HepG2 (cell line): ENCODE data around the gene OR4X1. TPM values are rescaled to one million over a fixed set of nuclear protein-coding genes. Genes with fewer than 3 reads are reported as not detected.
A peak's percentile ranks its signal among the peaks of the same experiment; 100 is the strongest.
"Not testable (repeated sequence)": the region's sequence is repeated elsewhere in the genome, so short reads cannot be mapped to it uniquely, and the experiment has no call there.

Experiments
- ATAC-seq: fragments of 200-7000 bp; cut with Tn5 transposase; 3 replicates; pipeline ENCODE4 v1.9.1; 2020; ENCODE audit warnings: mild to moderate bottlenecking, moderate library complexity
- BruUV-seq: library from RNA; stranded (reverse); fragments of 400-500 nt; replicated peaks from 2 replicates; lab custom pipeline; 2021; lab: Mats Ljungman, UMichigan
- CTCF ChIA-PET: fragments of 300-600 bp; formaldehyde crosslinking; extraction: SDS; loops from one replicate; lab custom pipeline; 2021; ENCODE audit warnings: low total read pairs, inconsistent platforms, low intra/inter-chr PET ratio; lab: Yijun Ruan, JAX
- POLR2A ChIA-PET: fragments of 350-600 bp; sonication (Branson Sonifier 250); formaldehyde crosslinking; loops from one replicate; lab custom pipeline; 2020; ENCODE audit warnings: antibody characterized with exemption, inconsistent platforms; lab: Yijun Ruan, JAX
- DNase-seq: peaks from one replicate; pipeline ENCODE4 v3.0.0-alpha.2; 2015; ENCODE audit warnings: low spot score
- FAIRE-seq: peaks from 3 replicates; lab custom pipeline; 2011; peaks lifted over from hg19 to GRCh38; lab: Jason Lieb, UNC
- H2AFZ ChIP-seq: one replicate; pipeline ENCODE4 v1.6.1; 2011; ENCODE audit warnings: low read length, inconsistent platforms
- H3K27ac ChIP-seq: fragments of 300-600 bp; 3 replicates; pipeline ENCODE4 v1.8.0; 2011; ENCODE audit warnings: mixed run types, mild to moderate bottlenecking, mixed read lengths, low read length, inconsistent platforms; ENCODE audit not compliant: insufficient read depth; ENCODE audit errors: extremely low read length
- H3K27me3 ChIP-seq, 2 experiments: fragments of 200-600 bp in 1 of 2; 2 replicates in 1 of 2; 3 replicates in 1 of 2; pipeline versions ENCODE4 v1.6.0 to v1.8.0; 2011; ENCODE audit warnings: low read length in 2 of 2, mild to moderate bottlenecking in 2 of 2, moderate library complexity in 2 of 2, inconsistent platforms in 1 of 2; ENCODE audit not compliant: insufficient read depth in 2 of 2, control insufficient read depth in 1 of 2
- H3K36me3 ChIP-seq, 2 experiments: fragments of 200-600 bp in 1 of 2; replicated peaks in 1 of 2; 2 replicates in 1 of 2; 3 replicates in 1 of 2; pipeline versions ENCODE4 v1.5.1 to v1.8.0; 2011; ENCODE audit warnings: low read length in 2 of 2, inconsistent platforms in 1 of 2; ENCODE audit not compliant: insufficient read depth in 2 of 2, control insufficient read depth in 1 of 2
- H3K4me1 ChIP-seq: 2 replicates; pipeline ENCODE4 v1.5.1; 2012; ENCODE audit warnings: low read length, inconsistent platforms; ENCODE audit not compliant: insufficient read depth
- H3K4me2 ChIP-seq: 2 replicates; pipeline ENCODE4 v1.6.0; 2011; ENCODE audit warnings: low read depth, low read length, inconsistent platforms
- H3K4me3 ChIP-seq, 3 experiments: fragments of 200-600 bp in 1 of 3; sonication (generic), shearing (Covaris generic) in 1 of 3; replicated peaks in 1 of 3; 2 replicates each; pipeline ENCODE4 v1.5.1; 2011 to 2016; ENCODE audit warnings: low read length in 3 of 3, inconsistent platforms in 2 of 3, low read depth in 2 of 3, mild to moderate bottlenecking in 2 of 3, control low read depth in 1 of 3, mixed read lengths in 1 of 3; ENCODE audit not compliant: insufficient read depth in 1 of 3
- H3K79me2 ChIP-seq: one replicate; pipeline ENCODE4 v1.6.1; 2011; ENCODE audit warnings: low read length, inconsistent platforms; ENCODE audit not compliant: insufficient read depth
- H3K9ac ChIP-seq: 2 replicates; pipeline ENCODE4 v1.6.0; 2011; ENCODE audit warnings: mild to moderate bottlenecking, low read depth, low read length, inconsistent platforms; ENCODE audit not compliant: insufficient read depth
- H3K9me3 ChIP-seq: 2 replicates; pipeline ENCODE4 v1.5.1; 2012; ENCODE audit warnings: mild to moderate bottlenecking, low read length
- H4K20me1 ChIP-seq: 2 replicates; pipeline ENCODE4 v1.6.0; 2011; ENCODE audit warnings: inconsistent platforms, mild to moderate bottlenecking, low read length, moderate library complexity; ENCODE audit not compliant: insufficient read depth
- FOXP1 ChIP-seq, 2 experiments: fragments of 450-650 bp in 1 of 2; IDR thresholded peaks; 2 replicates each; pipeline ENCODE4 v1.6.1; 2017 to 2018; ENCODE audit warnings: antibody characterized with exemption in 1 of 2
- RAD21 ChIP-seq: fragments of 450-650 bp; formaldehyde crosslinking; IDR thresholded peaks from 2 replicates; pipeline ENCODE4 v1.5.0; 2020; ENCODE audit warnings: mild to moderate bottlenecking
- SMC3 ChIP-seq: IDR thresholded peaks from 2 replicates; pipeline ENCODE4 v1.6.1; 2011; ENCODE audit warnings: low read length, improper control_type of control experiment
- TCF7L2 ChIP-seq: IDR thresholded peaks from 2 replicates; pipeline ENCODE4 v1.6.1; 2011; ENCODE audit warnings: mild to moderate bottlenecking, low read depth, low read length, moderate library complexity
- ZNF260 ChIP-seq: sonication (generic); formaldehyde crosslinking; IDR thresholded peaks from 2 replicates; pipeline ENCODE4 v1.4.0; 2020; ENCODE audit warnings: missing genetic modification reagents, low read depth, mild to moderate bottlenecking, borderline replicate concordance
- ZNF652 ChIP-seq: IDR thresholded peaks from 2 replicates; pipeline ENCODE4 v1.6.1; 2016; ENCODE audit warnings: low read depth, borderline replicate concordance
- WGBS: methylation state at CpG from one replicate; pipeline ENCODE4 v1.1.6; 2017; ENCODE audit warnings: low lambda C conversion rate; 5-methylcytosine and 5-hydroxymethylcytosine counted together
- in situ Hi-C: cut with HindIII; loops from 2 replicates; pipeline ENCODE4 v1.10.0; 2017; ENCODE audit warnings: low pct_unique_long_range_greater_than_20kb; ENCODE audit not compliant: extremely low pct_ligation_motif_present
- intact Hi-C: fragments of 100-400 bp; cut with micrococcal nuclease; formaldehyde crosslinking; loops from one replicate; pipeline ENCODE4 v1.10.0; 2022; ENCODE audit not compliant: unreplicated experiment
- polyA plus RNA-seq, 8 experiments: library from polyadenylated mRNA; depleted of rRNA in 3 of 8; stranded (reverse) in 7 of 8; unstranded in 1 of 8; fragments of >200 nt; fragmentation: Illumina TruSeq in 4 of 8; extraction: Trizol in 4 of 8; gene quantifications; 2 replicates each; pipeline versions ENCODE4 v1.2.1 to v1.2.3, GENCODE V29; 2011 to 2016; ENCODE audit warnings: low read depth in 4 of 8, missing spikeins in 1 of 8, mixed read lengths in 1 of 8; ENCODE audit not compliant: insufficient read depth in 1 of 8
- total RNA-seq, 5 experiments: library from RNA; depleted of rRNA; stranded (reverse); fragments of >200 nt; fragmentation: Illumina TruSeq; extraction: Trizol; gene quantifications; 2 replicates each; pipeline ENCODE4 v1.2.3, GENCODE V29; 2016; ENCODE audit warnings: low read depth in 1 of 5

The OR4X1 gene
- total and polyA plus RNA-seq, 2 of the 13 experiments (the other 11 are each of a cell fraction or from before 2014, with no cell fraction given) = not detected

DNA sequence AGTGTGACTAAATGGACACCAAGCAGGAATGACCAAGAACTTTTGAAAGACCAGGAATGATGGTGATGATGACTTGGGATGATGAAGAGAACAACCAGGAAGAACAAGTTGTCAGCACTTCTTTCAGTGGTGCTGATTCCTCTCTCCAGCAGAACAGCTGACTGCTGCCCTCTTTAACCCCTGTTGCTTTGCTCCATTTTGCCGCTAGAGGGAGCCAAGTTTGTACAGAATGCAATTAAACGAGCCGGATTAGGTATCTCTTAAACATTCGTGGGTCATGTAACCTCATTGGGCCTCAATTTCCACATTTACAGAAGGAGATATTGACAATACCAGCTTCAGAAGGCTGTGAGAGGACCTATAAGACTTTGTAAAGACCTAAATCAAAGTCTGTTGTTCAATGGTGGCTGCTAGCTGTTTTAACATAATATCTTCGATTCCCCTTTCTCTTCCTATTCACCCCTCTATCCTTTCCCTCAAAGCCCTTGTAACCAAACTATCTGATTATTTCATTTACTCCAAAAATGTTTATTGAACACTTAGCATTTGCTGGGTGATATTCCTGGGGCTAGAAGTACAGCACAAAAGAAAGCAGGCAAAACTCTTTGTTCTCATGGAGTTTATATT is 44.2 kb downstream of the OR4X1 start (continued):
- no peak for TF ChIP-seq ZNF260 (CRISPR knock-in tag)
- peak; percentile 42; the same call in 1 of the 2 replicates for TF ChIP-seq ZNF652 (CRISPR knock-in tag)
- no peak for TF ChIP-seq FOXP1 (IDR thresholded peaks at IDR 0.05)
- TF ChIP-seq FOXP1 (CRISPR knock-in tag; IDR thresholded peaks at IDR 0.05) = no peak
- peak; percentile 61; the same call in 1 of the 2 replicates for TF ChIP-seq SMC3
- no peak for TF ChIP-seq TCF7L2
- TF ChIP-seq RAD21 (CRISPR knock-in tag) = peak; percentile 42; the same call in 1 of the 2 replicates

DNA sequence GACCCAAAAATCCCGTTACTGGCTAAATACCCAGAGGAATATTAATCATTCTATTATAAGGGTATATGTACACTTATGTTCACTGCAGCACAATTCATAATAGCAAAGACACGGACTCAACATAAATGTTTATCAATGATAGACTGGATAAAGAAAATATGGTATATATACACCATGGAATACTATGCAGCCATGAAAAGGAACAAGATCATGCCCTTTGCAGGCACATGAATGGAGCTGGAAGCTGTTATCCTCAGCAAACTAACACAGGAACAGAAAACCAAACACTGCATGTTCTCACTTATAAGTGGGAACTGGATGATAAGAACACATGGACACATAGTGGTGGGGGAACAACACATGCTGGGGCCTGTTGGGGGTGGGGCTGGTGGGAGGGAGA is 49.9 kb downstream of the OR4X1 start:
- in situ Hi-C loops, H3K36me3 ChIP-seq, ATAC-seq, H3K4me1 ChIP-seq, H3K27ac ChIP-seq, POLR2A ChIA-PET, H3K79me2 ChIP-seq, H2AFZ ChIP-seq, H3K4me3 ChIP-seq, FAIRE-seq, BruUV-seq, H3K4me2 ChIP-seq, H3K9ac ChIP-seq, DNase-seq, H3K27me3 ChIP-seq, intact Hi-C loops, H4K20me1 ChIP-seq, CTCF ChIA-PET, H3K9me3 ChIP-seq: not testable (repeated sequence)
- WGBS = 3% methylated on average over 2 of the region's 2 CpGs

Other genes starting within 250 kb of the OR4X1 start
- not detected in 2 replicates for gene OR4B1, start 47.1 kb upstream of the OR4X1 start, total RNA-seq (2016; rRNA removed; fragmentation: Illumina TruSeq; extraction: Trizol)
- gene OR4B1, start 47.1 kb upstream of the OR4X1 start, polyA plus RNA-seq (2011; rRNA removed) = not detected in 2 replicates
- not detected in 2 replicates for gene OR4X2, start 18.8 kb upstream of the OR4X1 start, total RNA-seq (2016; rRNA removed; fragmentation: Illumina TruSeq; extraction: Trizol)
- not detected in 2 replicates for gene OR4X2, start 18.8 kb upstream of the OR4X1 start, polyA plus RNA-seq (2011; rRNA removed)
- not detected in 2 replicates for gene OR4S1, start 42.4 kb downstream of the OR4X1 start, total RNA-seq (2016; rRNA removed; fragmentation: Illumina TruSeq; extraction: Trizol)
- not detected in 2 replicates for gene OR4S1, start 42.4 kb downstream of the OR4X1 start, polyA plus RNA-seq (2011; rRNA removed)
- not detected in 2 replicates for gene OR4C3, start 61.1 kb downstream of the OR4X1 start, total RNA-seq (2016; rRNA removed; fragmentation: Illumina TruSeq; extraction: Trizol)
- gene OR4C3, start 61.1 kb downstream of the OR4X1 start, polyA plus RNA-seq (2011; rRNA removed) = not detected in 2 replicates
- not detected in 2 replicates for gene OR4C5, start 102.6 kb downstream of the OR4X1 start, total RNA-seq (2016; rRNA removed; fragmentation: Illumina TruSeq; extraction: Trizol)
- not detected in 2 replicates for gene OR4C5, start 102.6 kb downstream of the OR4X1 start, polyA plus RNA-seq (2011; rRNA removed)
- not detected in 2 replicates for gene OR4A47, start 224.9 kb downstream of the OR4X1 start, total RNA-seq (2016; rRNA removed; fragmentation: Illumina TruSeq; extraction: Trizol)
- not detected in 2 replicates for gene OR4A47, start 224.9 kb downstream of the OR4X1 start, polyA plus RNA-seq (2011; rRNA removed)